Muscle of leg (tissue), 11 donors: ENCODE results near the gene CA7. TPM values are rescaled to one million over a fixed set of nuclear protein-coding genes. Genes with fewer than 3 reads are reported as not detected.
A peak's percentile ranks its signal among the peaks of the same experiment; 100 is the strongest.

Source experiments
- DNase-seq: peaks from one replicate; pipeline ENCODE4 v3.0.0; 2013
- H3K27ac ChIP-seq: one replicate; pipeline ENCODE4 v1.5.1; 2013; ENCODE audit warnings: mild to moderate bottlenecking, low read length, control low read depth
- H3K27me3 ChIP-seq: one replicate; pipeline ENCODE4 v1.6.1; 2013; ENCODE audit warnings: low read length; ENCODE audit not compliant: control insufficient read depth, insufficient read depth
- H3K36me3 ChIP-seq: one replicate; pipeline ENCODE4 v1.6.1; 2013; ENCODE audit warnings: low read length; ENCODE audit not compliant: control insufficient read depth, insufficient read depth
- H3K4me1 ChIP-seq: one replicate; pipeline ENCODE4 v1.6.1; 2013; ENCODE audit warnings: low read length; ENCODE audit not compliant: control insufficient read depth, insufficient read depth
- H3K4me3 ChIP-seq: one replicate; pipeline ENCODE4 v1.5.1; 2013; ENCODE audit warnings: low read length, control low read depth
- H3K9me3 ChIP-seq: replicated peaks from 2 replicates; pipeline ENCODE4 v1.6.1; 2013; ENCODE audit warnings: low read depth, low read length; ENCODE audit not compliant: control insufficient read depth
- WGBS: methylation state at CpG from one replicate; pipeline ENCODE4 v1.1.5; 2013; ENCODE audit warnings: missing lambda C conversion rate; ENCODE audit not compliant: insufficient coverage; 5-methylcytosine and 5-hydroxymethylcytosine counted together
- polyA plus RNA-seq, 8 donors: library from polyadenylated mRNA; unstranded; fragments of 120-200 nt; gene quantifications; one replicate each; pipeline versions ENCODE4 v1.2.1 to v1.2.3, GENCODE V29; 2013; ENCODE audit warnings: inconsistent platforms in 1 of 8, low replicate concordance in 1 of 8; ENCODE audit not compliant: insufficient read length in 8 of 8, insufficient read depth in 1 of 8
- total RNA-seq: library from RNA; stranded (reverse); fragments of 120-200 nt; gene quantifications from one replicate; pipeline ENCODE4 v1.2.4, GENCODE V29; 2013

The CA7 gene
- total and polyA plus RNA-seq, 9 donors: 0.12 TPM; not detected in 8

DNA sequence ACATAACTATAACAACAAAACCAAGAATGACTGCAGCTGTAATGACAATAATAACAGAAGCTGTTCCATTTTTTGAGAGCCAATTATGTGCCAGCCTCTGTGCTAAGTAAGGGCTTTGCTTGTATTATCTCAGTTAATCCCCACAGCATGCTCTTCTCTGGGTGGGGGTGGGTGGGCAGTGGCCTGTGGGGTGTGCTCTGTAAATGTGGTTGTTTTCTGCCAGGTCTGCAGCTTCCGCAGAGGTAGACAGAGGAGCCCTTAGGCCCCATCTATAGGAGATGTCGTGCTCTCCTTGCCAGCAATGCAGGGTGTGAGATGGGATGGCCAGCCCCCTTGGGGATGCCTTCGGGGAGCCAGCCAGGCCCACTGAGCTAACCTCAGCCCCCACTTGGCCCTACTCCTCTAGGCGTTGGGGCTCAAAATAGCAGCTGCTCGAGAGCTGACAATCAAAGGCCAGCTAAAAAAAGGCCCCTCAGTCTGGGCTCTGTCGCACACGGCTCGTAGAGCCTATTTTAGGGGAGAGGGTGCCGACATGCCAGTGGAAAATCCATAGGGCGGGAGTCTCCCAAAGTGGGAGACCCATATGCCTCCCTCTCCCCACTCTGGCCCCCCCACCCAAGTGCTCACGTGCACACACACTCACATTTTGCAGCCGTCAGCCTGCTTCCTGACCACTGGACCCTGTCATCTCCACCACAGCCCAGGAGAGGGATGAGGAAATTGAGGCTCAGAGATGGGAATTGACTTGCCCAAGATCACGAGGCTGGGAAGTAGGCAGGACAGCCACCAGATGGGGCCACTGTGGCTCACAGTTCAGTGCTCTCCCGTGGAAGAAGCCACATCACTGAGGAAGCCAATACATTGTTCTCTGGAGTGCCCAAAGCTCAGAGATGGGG lies 58.7 kb downstream of the CA7 start:
- Histone ChIP-seq H3K27ac (peak overlapping the region; percentile 66), H3K4me1 (peaks cover 75% of the 10 kb centered on the region), H3K4me3 (no peak overlapping the region), H3K36me3 (no peaks in the 10 kb centered on the region), H3K27me3 (no peaks in the 10 kb centered on the region), H3K9me3 (no peaks in the 10 kb centered on the region)
- peak; percentile 67 for DNase-seq
- WGBS: 60% methylated on average over 5 of the region's 14 CpGs

Other genes starting within 250 kb of the CA7 start
- gene CMTM3, start 239.7 kb upstream of the CA7 start, total RNA-seq: 19.0 TPM
- gene CMTM3, start 239.7 kb upstream of the CA7 start, polyA plus RNA-seq: 10 to 100 TPM; 52.8 to 82.7 (median 68.4) TPM
- gene CMTM4, start 147.7 kb upstream of the CA7 start, total RNA-seq: 8.1 TPM
- 10 to 100 TPM in 5 of 8 donors, 1 to 10 TPM in 3; 7.5 to 15.5 (median 10.5) TPM for gene CMTM4, start 147.7 kb upstream of the CA7 start, polyA plus RNA-seq
- 76.3 TPM for gene DYNC1LI2, start 92.8 kb upstream of the CA7 start, total RNA-seq
- 100 to 1,000 TPM in 1 of 8 donors, 10 to 100 TPM in 7; 61.0 to 102 (median 78.8) TPM for gene DYNC1LI2, start 92.8 kb upstream of the CA7 start, polyA plus RNA-seq
- gene TERB1, start 42.8 kb upstream of the CA7 start, total RNA-seq: not detected
- under 1 TPM in 3 of 8 donors, not detected in 5; 0.10 to 0.21 (median 0.11) TPM for gene TERB1, start 42.8 kb upstream of the CA7 start, polyA plus RNA-seq
- gene NAE1, start 13.4 kb upstream of the CA7 start, total RNA-seq: 41.8 TPM
- 10 to 100 TPM; 32.8 to 47.3 (median 40.1) TPM for gene NAE1, start 13.4 kb upstream of the CA7 start, polyA plus RNA-seq
- 2.7 TPM for gene PDP2, start 36.1 kb downstream of the CA7 start, total RNA-seq
- gene PDP2, start 36.1 kb downstream of the CA7 start, polyA plus RNA-seq: 1 to 10 TPM; 1.9 to 2.6 (median 2.3) TPM
- gene CDH16, start 74.5 kb downstream of the CA7 start, total RNA-seq: 0.04 TPM
- 1 to 10 TPM in 1 of 8 donors, under 1 TPM in 5, not detected in 2; 0.08 to 1.7 (median 0.13) TPM for gene CDH16, start 74.5 kb downstream of the CA7 start, polyA plus RNA-seq
- gene RRAD, start 81.1 kb downstream of the CA7 start, total RNA-seq: 7.3 TPM
- gene RRAD, start 81.1 kb downstream of the CA7 start, polyA plus RNA-seq: 10 to 100 TPM in 3 of 8 donors, 1 to 10 TPM in 5; 6.0 to 10.7 (median 9.1) TPM
- gene CIAO2B, start 90.0 kb downstream of the CA7 start, total RNA-seq: 115 TPM
- gene CIAO2B, start 90.0 kb downstream of the CA7 start, polyA plus RNA-seq: 100 to 1,000 TPM in 1 of 8 donors, 10 to 100 TPM in 7; 89.1 to 111 (median 94.2) TPM
- 26.1 TPM for gene CES2, start 91.1 kb downstream of the CA7 start, total RNA-seq
- gene CES2, start 91.1 kb downstream of the CA7 start, polyA plus RNA-seq: 10 to 100 TPM; 27.2 to 36.2 (median 31.4) TPM
- 0.22 TPM for gene CES3, start 116.9 kb downstream of the CA7 start, total RNA-seq
- gene CES3, start 116.9 kb downstream of the CA7 start, polyA plus RNA-seq: 1 to 10 TPM in 1 of 8 donors, under 1 TPM in 7; 0.05 to 1.3 (median 0.34) TPM
- 2.4 TPM for gene CES4A, start 144.2 kb downstream of the CA7 start, total RNA-seq
- 1 to 10 TPM; 1.5 to 5.3 (median 3.2) TPM for gene CES4A, start 144.2 kb downstream of the CA7 start, polyA plus RNA-seq
- gene CBFB, start 184.7 kb downstream of the CA7 start, total RNA-seq: 40.7 TPM
- 10 to 100 TPM; 31.6 to 70.3 (median 42.3) TPM for gene CBFB, start 184.7 kb downstream of the CA7 start, polyA plus RNA-seq